HG03159 (cell line): Measurements from ENCODE around the gene MSI2.

ENCODE experiments used
- ATAC-seq: cut with Tn5 transposase; IDR thresholded peaks from one replicate; pipeline ENCODE4 v1.9.1; 2021; ENCODE audit warnings: mild to moderate bottlenecking, moderate library complexity; ENCODE audit not compliant: unreplicated experiment

Gene MSI2

GRCh38 chr17:57582881-57583756 is 326.8 kb downstream of the MSI2 start:
- ATAC-seq, result no peak

- ATAC-seq, result no peak
These were observed 327.8 kb downstream of the MSI2 start for GRCh38 chr17:57584050-57584551.

- no peak for ATAC-seq
These were observed 329.2 kb downstream of the MSI2 start for GRCh38 chr17:57585341-57586195.

GRCh38 chr17:57586196-57586740 is 329.9 kb downstream of the MSI2 start:
- no peak for ATAC-seq

- ATAC-seq, result no peak
These were observed 330.4 kb downstream of the MSI2 start for GRCh38 chr17:57586742-57587141.

- ATAC-seq, result no peak
These were observed 331.1 kb downstream of the MSI2 start for GRCh38 chr17:57587193-57587969.

GRCh38 chr17:57588086-57588485 is 331.8 kb downstream of the MSI2 start:
- ATAC-seq, result no peak

- ATAC-seq, result no peak
These were observed 333.1 kb downstream of the MSI2 start for GRCh38 chr17:57589151-57590034.

GRCh38 chr17:57593739-57594462 is 337.6 kb downstream of the MSI2 start:
- ATAC-seq, result no peak

GRCh38 chr17:57594767-57595166 is 338.4 kb downstream of the MSI2 start:
- no peak for ATAC-seq

- ATAC-seq, result no peak
These were observed 339.1 kb downstream of the MSI2 start for GRCh38 chr17:57595426-57595825.

- no peak for ATAC-seq
These were observed 339.8 kb downstream of the MSI2 start for GRCh38 chr17:57595947-57596695.

GRCh38 chr17:57597101-57597500 is 340.8 kb downstream of the MSI2 start:
- no peak for ATAC-seq

- no peak for ATAC-seq
These were observed 341.5 kb downstream of the MSI2 start for GRCh38 chr17:57597531-57598453.

- ATAC-seq, result no peak
These were observed 343.1 kb downstream of the MSI2 start for GRCh38 chr17:57599271-57600045.

- ATAC-seq, result no peak
These were observed 343.8 kb downstream of the MSI2 start for GRCh38 chr17:57600074-57600473.
